Natural killer cell (primary cell): ENCODE data around the gene UPK1A. TPM values are rescaled to one million over a fixed set of nuclear protein-coding genes. Genes with fewer than 3 reads are reported as not detected.
A peak's percentile ranks its signal among the peaks of the same experiment; 100 is the strongest.

Experiments
- ATAC-seq, 3 donors: fragments of 150-1000 bp in 2 of 3; fragments of 200-7000 bp in 1 of 3; cut with Tn5 transposase; 1 replicate in 1 of 3; 2 replicates in 2 of 3; pipeline ENCODE4 v1.10.0; 2021; ENCODE audit warnings: mild to moderate bottlenecking in 2 of 3, moderate library complexity in 2 of 3
- DNase-seq, 2 donors: peaks; one replicate each; pipeline versions ENCODE4 v3.0.0 to v3.0.0-alpha.2; 2013 to 2021; ENCODE audit warnings: mixed read lengths in 1 of 2
- H3K27ac ChIP-seq: one replicate; pipeline ENCODE4 v1.5.1; 2013; ENCODE audit warnings: mild to moderate bottlenecking, low read length
- H3K27me3 ChIP-seq: one replicate; pipeline ENCODE4 v1.6.1; 2013; ENCODE audit warnings: low read length; ENCODE audit not compliant: control insufficient read depth, insufficient read depth
- H3K36me3 ChIP-seq: one replicate; pipeline ENCODE4 v1.6.1; 2013; ENCODE audit warnings: low read length; ENCODE audit not compliant: control insufficient read depth, insufficient read depth
- H3K4me1 ChIP-seq: one replicate; pipeline ENCODE4 v1.6.1; 2013; ENCODE audit warnings: low read length; ENCODE audit not compliant: control insufficient read depth, insufficient read depth
- H3K4me3 ChIP-seq: one replicate; pipeline ENCODE4 v1.5.1; 2013; ENCODE audit warnings: low read length
- H3K9me3 ChIP-seq: one replicate; pipeline ENCODE4 v1.6.1; 2013; ENCODE audit warnings: low read length; ENCODE audit not compliant: control insufficient read depth, insufficient read depth
- H3K27ac Mint-ChIP-seq, 2 donors: one replicate each; pipeline ENCODE4 v1.8.0; 2022; ENCODE audit warnings: mild to moderate bottlenecking in 2 of 2, mixed read lengths in 2 of 2, moderate library complexity in 1 of 2
- H3K27me3 Mint-ChIP-seq, 2 donors: one replicate each; pipeline ENCODE4 v1.8.0; 2022; ENCODE audit warnings: low read depth in 2 of 2, mixed read lengths in 2 of 2
- H3K36me3 Mint-ChIP-seq: one replicate; pipeline ENCODE4 v1.8.0; 2022; ENCODE audit warnings: mixed read lengths
- H3K4me1 Mint-ChIP-seq, 2 donors: one replicate each; pipeline ENCODE4 v1.8.0; 2022; ENCODE audit warnings: mixed read lengths in 2 of 2
- H3K4me3 Mint-ChIP-seq: one replicate; pipeline ENCODE4 v1.8.0; 2022; ENCODE audit warnings: mild to moderate bottlenecking, moderate library complexity, mixed read lengths
- H3K9me3 Mint-ChIP-seq, 2 donors: one replicate each; pipeline ENCODE4 v1.8.0; 2022; ENCODE audit warnings: mixed read lengths in 2 of 2
- CTCF ChIP-seq: fragments of 200-600 bp; IDR thresholded peaks from one replicate; pipeline ENCODE4 v1.8.0; 2022; ENCODE audit warnings: antibody characterized with exemption
- WGBS: methylation state at CpG from one replicate; pipeline ENCODE4 v1.1.7; 2013; ENCODE audit warnings: missing lambda C conversion rate; ENCODE audit not compliant: insufficient coverage; 5-methylcytosine and 5-hydroxymethylcytosine counted together
- intact Hi-C: fragments of 100-400 bp; cut with micrococcal nuclease; formaldehyde crosslinking; loops from one replicate; pipeline ENCODE4 v1.14.2; 2022
- total RNA-seq, 4 donors: library from RNA; stranded (reverse); fragments of 120-200 nt in 1 of 4; gene quantifications; one replicate each; pipeline versions ENCODE4 v1.2.3 to v1.2.4, GENCODE V29; 2013 to 2022

Gene UPK1A
- total RNA-seq, 3 donors from 2014 or later (not counting 1 experiment from before 2014, with no cell fraction given), result not detected

- H3K4me3 Mint-ChIP-seq, result peak overlapping the region; percentile 21
Observed at GRCh38 chr19:35720163-35720524, 53.8 kb downstream of the UPK1A start.

GRCh38 chr19:35720648-35721047 is 54.3 kb downstream of the UPK1A start:
- H3K27me3 ChIP-seq, result no peaks in the 10 kb centered on the region
- Mint-ChIP-seq H3K27ac (peak overlapping the region in 1 of 2 donors; percentile 22), H3K4me1 (peaks cover 16 to 55% of the 10 kb centered on the region in 2 donors), H3K4me3 (no peak overlapping the region), H3K36me3 (no peaks in the 10 kb centered on the region), H3K27me3 (no peaks in the 10 kb centered on the region), H3K9me3 (no peaks in the 10 kb centered on the region)
- no peaks in the 10 kb centered on the region for H3K9me3 ChIP-seq
- ATAC-seq, result no peak
- intact Hi-C loops, result no loop called here
- no peak overlapping the region for H3K4me3 ChIP-seq
- no peak overlapping the region for H3K27ac ChIP-seq
- no peak for DNase-seq
- peaks cover 44% of the 10 kb centered on the region for H3K36me3 ChIP-seq
- peaks cover 29% of the 10 kb centered on the region for H3K4me1 ChIP-seq
- no peak for TF ChIP-seq CTCF
- 96% methylated on average over 17 of the region's 17 CpGs for WGBS

More at GRCh38 chr19:35720163-35720524, 53.8 kb downstream of the UPK1A start:
- no peak overlapping the region for H3K27ac ChIP-seq
- no peaks in the 10 kb centered on the region for H3K27me3 Mint-ChIP-seq
- peaks cover 16 to 56% of the 10 kb centered on the region in 2 donors for H3K4me1 Mint-ChIP-seq
- TF ChIP-seq CTCF, result no peak
- no peaks in the 10 kb centered on the region for H3K27me3 ChIP-seq
- peaks cover 39% of the 10 kb centered on the region for H3K36me3 ChIP-seq
- WGBS, result 98% methylated on average over 9 of the region's 9 CpGs
- H3K9me3 ChIP-seq, result no peaks in the 10 kb centered on the region
- H3K9me3 Mint-ChIP-seq, result no peaks in the 10 kb centered on the region
- H3K4me3 ChIP-seq, result no peak overlapping the region
- H3K36me3 Mint-ChIP-seq, result no peaks in the 10 kb centered on the region
- H3K27ac Mint-ChIP-seq, result no peak overlapping the region
- peaks cover 34% of the 10 kb centered on the region for H3K4me1 ChIP-seq
- intact Hi-C loops, result no loop called here
- ATAC-seq, result no peak
- no peak for DNase-seq

- Histone ChIP-seq H3K27me3 (no peaks in the 10 kb centered on the region), H3K4me3 (no peak overlapping the region), H3K36me3 (peaks cover 51% of the 10 kb centered on the region), H3K4me1 (peaks cover 21% of the 10 kb centered on the region), H3K27ac (no peak overlapping the region), H3K9me3 (no peaks in the 10 kb centered on the region)
- no peak for DNase-seq
- peak overlapping the region; percentile 13 for H3K4me3 Mint-ChIP-seq
- no peak for TF ChIP-seq CTCF
- no peaks in the 10 kb centered on the region for H3K36me3 Mint-ChIP-seq
- intact Hi-C loops, result no loop called here
- H3K4me1 Mint-ChIP-seq, result peaks cover 11 to 54% of the 10 kb centered on the region in 2 donors
- no peaks in the 10 kb centered on the region for H3K27me3 Mint-ChIP-seq
- H3K9me3 Mint-ChIP-seq, result no peaks in the 10 kb centered on the region
- WGBS, result 96% methylated on average over 16 of the region's 16 CpGs
- H3K27ac Mint-ChIP-seq, result no peak overlapping the region
- ATAC-seq, result no peak
Observed at GRCh38 chr19:35721374-35721773, 55.1 kb downstream of the UPK1A start.

GRCh38 chr19:35722461-35722860 is 56.1 kb downstream of the UPK1A start:
- intact Hi-C loops, result no loop called here
- H3K27ac ChIP-seq, result no peak overlapping the region
- H3K4me3 ChIP-seq, result no peak overlapping the region
- WGBS, result 98% methylated on average over 14 of the region's 14 CpGs
- Mint-ChIP-seq H3K9me3 (no peaks in the 10 kb centered on the region), H3K4me3 (no peak overlapping the region), H3K27me3 (no peaks in the 10 kb centered on the region), H3K27ac (no peak overlapping the region), H3K36me3 (no peaks in the 10 kb centered on the region), H3K4me1 (peaks cover 6 to 43% of the 10 kb centered on the region in 2 donors)
- peaks cover 12% of the 10 kb centered on the region for H3K4me1 ChIP-seq
- H3K27me3 ChIP-seq, result no peaks in the 10 kb centered on the region
- peaks cover 59% of the 10 kb centered on the region for H3K36me3 ChIP-seq
- no peaks in the 10 kb centered on the region for H3K9me3 ChIP-seq
- TF ChIP-seq CTCF, result no peak
- no peak for DNase-seq
- ATAC-seq, result no peak
